ENCODE data around the gene RNU6-9. TPM values are rescaled to one million over a fixed set of nuclear protein-coding genes. Genes with fewer than 3 reads are reported as not detected.

The RNU6-9 gene
- total and polyA plus RNA-seq, 10 donors = not detected

DNA sequence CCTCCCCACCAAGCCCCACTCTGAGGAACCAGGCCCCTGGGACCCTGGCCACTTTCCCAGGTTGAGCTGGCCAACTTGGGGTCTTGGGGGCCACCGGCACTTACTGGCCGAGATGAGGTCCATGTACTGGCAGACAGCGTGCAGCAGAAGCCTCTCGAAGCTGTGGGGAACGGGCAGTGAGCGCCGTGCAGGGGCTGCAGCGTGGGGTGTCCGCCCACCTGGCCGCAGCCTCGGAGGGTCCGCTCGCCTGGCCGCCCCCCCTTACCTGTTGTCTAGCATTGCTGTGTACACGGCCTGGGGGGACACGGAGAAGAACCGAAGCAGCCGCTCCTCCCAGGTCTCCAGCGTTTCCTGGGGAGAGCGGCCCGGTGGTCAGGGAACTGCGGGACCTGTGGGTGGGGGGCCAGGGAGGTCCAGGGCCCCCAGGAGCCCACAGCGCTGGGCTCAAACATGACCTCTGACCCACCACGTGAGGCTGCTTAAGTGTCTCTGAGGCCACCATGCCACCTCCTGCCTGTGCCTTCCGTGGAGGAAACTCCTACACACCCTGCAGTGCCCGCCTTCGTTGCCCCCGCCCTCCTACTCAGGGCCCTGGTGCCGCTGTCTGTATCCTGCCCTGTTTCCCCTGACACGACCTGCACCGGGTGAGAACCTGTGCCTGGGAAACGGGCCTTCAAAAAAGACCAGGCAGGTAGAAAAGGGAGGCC is 6.2 kb downstream of the RNU6-9 start:
- intact Hi-C loops (cut with DNase I; ENCODE audit: low total_unique reads) = no loop called here

DNA sequence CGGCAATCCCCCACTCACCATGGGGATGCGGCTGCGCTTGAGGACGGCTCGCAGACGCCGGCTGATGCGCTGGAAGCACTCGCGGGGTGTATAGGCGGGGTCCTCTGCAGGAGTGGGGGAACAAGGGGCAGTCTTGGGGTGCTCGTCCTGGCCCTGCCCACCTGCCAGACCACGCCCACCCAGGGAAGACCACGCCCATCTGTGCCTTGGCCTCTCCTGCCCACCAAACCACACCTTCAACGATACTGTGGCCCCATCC is 6.7 kb downstream of the RNU6-9 start:
- Histone ChIP-seq H3K4me1 (peaks cover 0 to 64% (median 19%) of the 10 kb centered on the region in 6 donors), H3K27me3 (replicated peaks in 1 of 7) (no peaks in the 10 kb centered on the region), H3K9me3 (no peaks in the 10 kb centered on the region), H3K4me3 (no peak overlapping the region), H3K36me3 (peaks cover 0 to 86% (median 43%) of the 10 kb centered on the region in 6 donors), H3K27ac (peak overlapping the region in 3 of 8 donors; percentile 13 to 42 (median 40))
- WGBS, 5 donors = 88 to 93% (median 91%) methylated on average over 15 of the region's 15 CpGs
- intact Hi-C loops (cut with DNase I; ENCODE audit: low total_unique reads) = no loop called here
- TF ChIP-seq, protein P1, sequence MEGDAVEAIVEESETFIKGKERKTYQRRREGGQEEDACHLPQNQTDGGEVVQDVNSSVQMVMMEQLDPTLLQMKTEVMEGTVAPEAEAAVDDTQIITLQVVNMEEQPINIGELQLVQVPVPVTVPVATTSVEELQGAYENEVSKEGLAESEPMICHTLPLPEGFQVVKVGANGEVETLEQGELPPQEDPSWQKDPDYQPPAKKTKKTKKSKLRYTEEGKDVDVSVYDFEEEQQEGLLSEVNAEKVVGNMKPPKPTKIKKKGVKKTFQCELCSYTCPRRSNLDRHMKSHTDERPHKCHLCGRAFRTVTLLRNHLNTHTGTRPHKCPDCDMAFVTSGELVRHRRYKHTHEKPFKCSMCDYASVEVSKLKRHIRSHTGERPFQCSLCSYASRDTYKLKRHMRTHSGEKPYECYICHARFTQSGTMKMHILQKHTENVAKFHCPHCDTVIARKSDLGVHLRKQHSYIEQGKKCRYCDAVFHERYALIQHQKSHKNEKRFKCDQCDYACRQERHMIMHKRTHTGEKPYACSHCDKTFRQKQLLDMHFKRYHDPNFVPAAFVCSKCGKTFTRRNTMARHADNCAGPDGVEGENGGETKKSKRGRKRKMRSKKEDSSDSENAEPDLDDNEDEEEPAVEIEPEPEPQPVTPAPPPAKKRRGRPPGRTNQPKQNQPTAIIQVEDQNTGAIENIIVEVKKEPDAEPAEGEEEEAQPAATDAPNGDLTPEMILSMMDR (IDR thresholded peaks at IDR 0.05 in 8 of 11, conservative IDR thresholded peaks at IDR 0.05 in 3 of 11) = no peak
- no peak for TF ChIP-seq POLR2AphosphoS5 (IDR thresholded peaks at IDR 0.05)
- no peak for TF ChIP-seq POLR2A (IDR thresholded peaks at IDR 0.05)
- no peak for DNase-seq

More for the DNA sequence above, 6.2 kb downstream of the RNU6-9 start:
- H3K27ac ChIP-seq = peak overlapping the region in 1 of 8 donors; percentile 42
- peaks cover 0 to 61% (median 18%) of the 10 kb centered on the region in 6 donors for H3K4me1 ChIP-seq
- no peaks in the 10 kb centered on the region for H3K27me3 ChIP-seq (replicated peaks in 1 of 7)
- H3K9me3 ChIP-seq = no peaks in the 10 kb centered on the region
- 86 to 92% (median 90%) methylated on average over 19 to 32 of the region's 32 CpGs for WGBS, 5 donors
- no peak for DNase-seq
- H3K4me3 ChIP-seq = no peak overlapping the region
- H3K36me3 ChIP-seq = peaks cover 0 to 82% (median 43%) of the 10 kb centered on the region in 6 donors
- TF ChIP-seq POLR2AphosphoS5 (IDR thresholded peaks at IDR 0.05) = peak in 2 of 3 donors; percentile 9 to 60
- no peak for TF ChIP-seq POLR2A (IDR thresholded peaks at IDR 0.05)
- TF ChIP-seq, protein P1 (IDR thresholded peaks at IDR 0.05 in 8 of 11, conservative IDR thresholded peaks at IDR 0.05 in 3 of 11) = no peak

DNA sequence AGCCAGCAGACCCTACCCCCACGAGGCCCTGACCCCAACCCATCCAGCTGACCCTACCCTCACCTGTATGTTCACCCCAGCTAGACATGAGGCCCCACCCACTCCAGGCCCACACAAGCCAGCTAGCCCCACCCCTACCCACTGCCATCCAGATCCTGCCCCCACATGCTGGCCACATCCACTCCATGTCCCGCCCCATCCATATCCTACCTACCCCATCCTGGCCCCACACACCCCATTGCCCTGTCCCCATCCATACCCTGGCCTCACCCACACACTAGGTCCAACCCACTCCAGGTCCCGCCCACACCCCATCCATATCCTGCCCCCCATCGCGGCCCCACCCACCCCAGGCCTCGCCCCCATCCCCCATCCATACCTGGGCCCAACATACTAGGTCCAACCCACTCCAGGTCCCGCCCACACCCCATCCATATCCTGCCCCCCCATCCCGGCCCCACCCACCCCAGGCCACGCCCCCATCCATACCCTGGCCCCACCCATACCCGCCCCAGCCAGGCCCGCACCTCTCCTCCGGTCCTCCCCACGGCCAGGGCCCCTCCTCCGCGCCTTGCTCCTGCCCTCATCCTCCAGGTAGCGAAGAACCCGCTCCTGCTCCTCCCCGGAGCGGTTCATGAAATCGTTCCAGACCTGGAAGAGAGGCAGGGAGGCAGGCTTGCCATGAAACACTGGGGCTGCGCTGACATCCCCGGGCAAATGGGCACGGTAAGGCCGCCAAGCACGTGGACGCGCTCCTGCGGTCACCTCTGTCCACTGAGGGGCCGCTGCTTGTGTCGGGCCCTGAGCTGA is 7.2 kb downstream of the RNU6-9 start:
- TF ChIP-seq POLR2AphosphoS5 (IDR thresholded peaks at IDR 0.05) = peak in 1 of 3 donors; percentile 61
- TF ChIP-seq POLR2A (IDR thresholded peaks at IDR 0.05) = no peak
- intact Hi-C loops (cut with DNase I; ENCODE audit: low total_unique reads) = no loop called here
- 79 to 89% (median 85%) methylated on average over 30 of the region's 30 CpGs for WGBS, 5 donors
- DNase-seq = no peak
- Histone ChIP-seq H3K27ac (peak overlapping the region in 3 of 8 donors; percentile 13 to 42 (median 40)), H3K36me3 (peaks cover 0 to 86% (median 43%) of the 10 kb centered on the region in 6 donors), H3K4me3 (no peak overlapping the region), H3K27me3 (replicated peaks in 1 of 7) (no peaks in the 10 kb centered on the region), H3K4me1 (peaks cover 0 to 68% (median 19%) of the 10 kb centered on the region in 6 donors), H3K9me3 (no peaks in the 10 kb centered on the region)

DNA sequence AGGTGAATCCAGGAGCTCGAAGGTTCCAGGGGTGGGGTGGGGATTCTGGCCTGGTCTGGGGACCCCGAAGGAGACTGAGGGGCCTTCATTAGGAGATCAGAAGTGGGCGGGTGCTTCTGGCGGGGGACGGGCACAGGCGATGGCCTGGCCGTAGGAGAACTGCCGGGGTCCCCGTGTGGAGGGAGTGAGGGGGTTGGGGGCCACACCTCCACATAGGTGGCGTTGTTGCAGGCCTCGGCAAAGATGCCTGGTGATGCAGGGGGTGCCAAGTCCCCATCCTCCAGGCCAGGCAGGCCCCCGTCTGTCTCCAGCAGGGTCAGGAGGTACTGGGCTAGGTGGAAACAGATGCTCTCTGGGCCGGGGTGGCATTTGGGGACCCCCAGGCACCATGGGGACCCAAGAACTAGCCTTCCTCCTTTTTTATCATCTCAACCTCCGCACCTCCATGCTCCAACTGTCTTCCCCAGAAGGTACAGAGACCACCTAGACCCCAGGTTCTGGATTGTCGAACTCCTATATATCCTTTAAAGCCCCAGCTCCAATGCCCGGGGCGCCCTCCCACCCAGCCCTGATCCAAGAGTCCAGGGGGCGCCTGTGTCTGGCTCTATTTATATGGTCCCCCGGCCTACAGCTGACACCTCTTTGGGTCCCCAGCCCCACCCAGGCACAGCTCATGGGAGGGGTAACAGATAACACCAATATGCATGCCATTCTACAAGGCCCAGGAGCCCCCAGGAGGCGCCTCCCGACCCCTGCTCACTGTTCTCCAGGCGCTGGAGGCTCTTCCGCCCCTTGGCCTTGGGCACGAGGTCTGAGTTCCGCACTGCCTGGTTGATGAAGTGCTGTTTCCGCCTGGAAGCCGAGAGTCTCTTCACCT is 8.2 kb downstream of the RNU6-9 start:
- DNase-seq = no peak
- H3K4me3 ChIP-seq = no peak overlapping the region
- peaks cover 0 to 78% (median 27%) of the 10 kb centered on the region in 6 donors for H3K4me1 ChIP-seq
- no peak for TF ChIP-seq POLR2A (IDR thresholded peaks at IDR 0.05)
- peak in 1 of 3 donors; percentile 51 for TF ChIP-seq POLR2AphosphoS5 (IDR thresholded peaks at IDR 0.05)
- 87 to 92% (median 92%) methylated on average over 17 to 27 of the region's 27 CpGs for WGBS, 5 donors
- H3K36me3 ChIP-seq = peaks cover 0 to 80% (median 40%) of the 10 kb centered on the region in 6 donors
- intact Hi-C loops (cut with DNase I; ENCODE audit: low total_unique reads) = no loop called here
- peak overlapping the region in 1 of 8 donors; percentile 42 for H3K27ac ChIP-seq
- no peaks in the 10 kb centered on the region for H3K9me3 ChIP-seq
- H3K27me3 ChIP-seq (replicated peaks in 1 of 7) = no peaks in the 10 kb centered on the region

Measured in spleen (tissue), 11 donors.